Uterus (tissue), 2 donors: ENCODE data around the gene TMC5.

ENCODE experiments used
- CTCF ChIP-seq, 4 experiments: fragments of 200-600 bp in 2 of 4; fragments of 450-650 bp in 2 of 4; sonication (generic) in 2 of 4; IDR thresholded peaks; one replicate each; pipeline ENCODE4 v1.5.1; 2016 to 2019; ENCODE audit warnings: antibody characterized with exemption in 4 of 4, mild to moderate bottlenecking in 2 of 4, moderate library complexity in 1 of 4
- POLR2A ChIP-seq, 2 donors: fragments of 450-650 bp; IDR thresholded peaks; one replicate each; pipeline ENCODE4 v1.6.1; 2016; ENCODE audit warnings: antibody characterized with exemption in 2 of 2, mild to moderate bottlenecking in 1 of 2, moderate library complexity in 1 of 2

- TF ChIP-seq CTCF (IDR thresholded peaks at IDR 0.05), result no peak
- no peak for TF ChIP-seq POLR2A (IDR thresholded peaks at IDR 0.05)
Measured at GRCh38 chr16:19506965-19507364, 89.3 kb downstream of the TMC5 start.
